Stromal cell of bone marrow (primary cell): Measurements from ENCODE around the gene SRGAP1.

Source experiments
- DNase-seq: peaks from one replicate; pipeline ENCODE4 v3.0.0-alpha.2; 2012; ENCODE audit warnings: low read depth

SRGAP1 gene

GRCh38 chr12:63844391-63845341 lies at the start of gene SRGAP1:
Gene SRGAP1 (plus strand): TSS chr12:63844700. CDS start chr12:63844817, 117 bp downstream.
- peak; percentile 70 for DNase-seq

GRCh38 chr12:63795032-63795687 lies 49.3 kb upstream of the SRGAP1 start:
- no peak for DNase-seq

GRCh38 chr12:63795944-63796343 lies 48.6 kb upstream of the SRGAP1 start:
- no peak for DNase-seq

GRCh38 chr12:63802012-63802608 lies 42.4 kb upstream of the SRGAP1 start:
- peak; percentile 18 for DNase-seq

GRCh38 chr12:63804746-63805145 lies 39.8 kb upstream of the SRGAP1 start:
- DNase-seq, result no peak

- DNase-seq, result no peak
These were observed 38.5 kb upstream of the SRGAP1 start for GRCh38 chr12:63805704-63806672.

GRCh38 chr12:63808631-63809030 lies 35.9 kb upstream of the SRGAP1 start:
- DNase-seq, result no peak

- DNase-seq, result no peak
These were observed 34.9 kb upstream of the SRGAP1 start for GRCh38 chr12:63809566-63809965.

- DNase-seq, result no peak
These were observed 33.2 kb upstream of the SRGAP1 start for GRCh38 chr12:63811334-63811733.

GRCh38 chr12:63811755-63812154 lies 32.7 kb upstream of the SRGAP1 start:
- DNase-seq, result no peak

GRCh38 chr12:63814146-63814772 lies 30.2 kb upstream of the SRGAP1 start:
- no peak for DNase-seq

GRCh38 chr12:63815482-63815852 lies 29.0 kb upstream of the SRGAP1 start:
- no peak for DNase-seq

GRCh38 chr12:63816031-63816430 lies 28.5 kb upstream of the SRGAP1 start:
- no peak for DNase-seq

- DNase-seq, result no peak
These were observed 24.1 kb upstream of the SRGAP1 start for GRCh38 chr12:63820427-63820826.

GRCh38 chr12:63821781-63822251 lies 22.7 kb upstream of the SRGAP1 start:
- no peak for DNase-seq

- DNase-seq, result no peak
These were observed 22.1 kb upstream of the SRGAP1 start for GRCh38 chr12:63822352-63822751.

- DNase-seq, result no peak
These were observed 21.5 kb upstream of the SRGAP1 start for GRCh38 chr12:63823040-63823439.

- peak; percentile 63 for DNase-seq
These were observed 18.4 kb upstream of the SRGAP1 start for GRCh38 chr12:63826006-63826585.

- DNase-seq, result no peak
These were observed 15.6 kb upstream of the SRGAP1 start for GRCh38 chr12:63828867-63829266.

- DNase-seq, result no peak
These were observed 8.5 kb upstream of the SRGAP1 start for GRCh38 chr12:63836046-63836445.

GRCh38 chr12:63836936-63837335 lies 7.6 kb upstream of the SRGAP1 start:
- DNase-seq, result no peak
